Activated CD4-positive, alpha-beta T cell treated with anti-CD3 and anti-CD28 coated beads, Interleukin-2, amount 50 U/mL, for 1 hour (primary cell): ENCODE results near the gene SNX13.

ENCODE experiments used
- DNase-seq: peaks from one replicate; pipeline ENCODE4 v3.0.0-alpha.2; 2020

SNX13 gene

GRCh38 chr7:17772581-17773288, 167.6 kb downstream of the SNX13 start:
- DNase-seq = no peak

DNA sequence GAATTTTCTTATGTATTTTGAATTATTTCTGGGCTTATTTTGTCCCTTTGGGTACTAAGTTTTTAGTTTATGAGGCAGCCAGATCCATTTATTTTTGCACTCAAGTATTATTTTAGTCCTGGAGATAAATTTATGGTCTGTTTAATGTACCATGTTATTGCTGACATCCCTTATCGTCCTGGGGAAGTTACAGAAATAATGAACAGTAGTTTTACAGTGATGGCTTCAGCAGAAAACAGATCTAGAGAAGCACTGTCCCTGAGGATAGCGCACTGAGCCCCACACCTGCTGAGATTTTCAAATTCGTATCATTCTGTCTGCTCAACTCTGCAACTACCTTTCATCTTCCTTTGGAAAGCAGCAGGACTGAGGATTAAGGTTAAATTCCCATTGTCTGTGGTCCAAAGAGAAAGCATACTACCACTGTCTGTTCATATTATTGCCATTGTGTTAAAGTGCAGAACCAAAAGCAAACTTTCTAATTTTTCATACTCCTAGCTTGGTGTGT, 168.3 kb downstream of the SNX13 start:
- no peak for DNase-seq

DNA sequence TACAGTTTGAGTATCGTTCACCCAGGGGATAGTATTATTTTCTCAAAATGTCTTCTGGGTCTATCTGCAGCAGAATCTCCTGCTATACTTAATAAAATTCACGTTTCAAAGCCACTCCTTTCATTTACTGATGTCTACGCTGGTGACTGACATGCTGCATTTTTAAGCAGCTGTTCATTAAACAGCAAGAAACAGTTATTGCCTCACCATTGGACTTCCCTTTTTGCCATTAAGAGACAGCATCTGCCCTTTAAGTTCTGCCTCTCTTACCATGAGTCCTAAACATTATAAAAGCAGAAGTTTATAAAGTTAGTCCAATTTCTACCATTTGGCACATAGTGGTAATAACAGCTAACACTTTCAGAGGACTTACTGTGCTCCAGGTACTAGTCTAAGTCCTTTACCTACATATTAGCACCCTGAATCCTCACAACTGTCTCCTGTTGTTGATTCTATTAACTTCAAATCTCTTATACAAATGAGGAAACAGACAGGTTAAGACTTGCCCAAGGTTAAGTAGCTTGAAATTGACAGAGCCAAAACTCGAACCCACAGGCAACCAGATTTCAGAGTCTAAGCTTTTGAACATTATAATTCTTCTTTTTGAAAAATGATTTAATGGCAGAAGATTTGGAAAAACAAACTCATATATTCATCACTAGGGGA, 169.5 kb downstream of the SNX13 start:
- no peak for DNase-seq

- peak; percentile 39 for DNase-seq
Observed at GRCh38 chr7:17769918-17770317, 170.4 kb downstream of the SNX13 start.

DNA sequence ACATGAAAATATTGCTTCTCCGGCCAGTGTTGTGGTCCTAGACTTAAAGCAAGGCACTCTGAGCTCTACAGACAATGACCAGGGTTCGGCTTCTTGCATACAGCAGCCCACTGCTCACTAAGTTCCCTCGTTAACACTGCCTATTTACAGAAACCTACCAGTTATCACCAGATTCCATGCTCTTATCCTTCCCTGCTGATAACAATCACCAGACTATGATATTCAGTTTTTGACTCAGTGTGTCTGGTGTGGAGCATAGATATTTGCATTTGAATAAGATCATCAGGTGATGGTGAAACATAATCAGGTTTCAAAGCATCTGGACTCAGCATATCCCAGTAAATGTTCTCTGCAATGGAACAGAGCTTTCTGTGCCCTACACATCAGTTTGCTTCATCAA, 182.3 kb downstream of the SNX13 start:
- DNase-seq = no peak

- DNase-seq = no peak
Observed at GRCh38 chr7:17746020-17746530, 194.2 kb downstream of the SNX13 start.

- no peak for DNase-seq
Observed at GRCh38 chr7:17745610-17746009, 194.7 kb downstream of the SNX13 start.

- no peak for DNase-seq
Observed at GRCh38 chr7:17743316-17743715, 197.0 kb downstream of the SNX13 start.

GRCh38 chr7:17741426-17741825, 198.9 kb downstream of the SNX13 start:
- no peak for DNase-seq
